Measurements from ENCODE around the gene ABCB7. TPM values are rescaled to one million over a fixed set of nuclear protein-coding genes. Genes with fewer than 3 reads are reported as not detected.

ABCB7 gene
- total RNA-seq, 1 experiment from 2014 or later = 19.1 TPM

GRCh38 chrX:75118296-75118695 is 37.8 kb downstream of the ABCB7 start:
- H3K27me3 Mint-ChIP-seq (ENCODE audit: unreplicated experiment) = no peaks in the 10 kb centered on the region
- intact Hi-C loops (cut with micrococcal nuclease; ENCODE audit: unreplicated experiment) = no loop called here
- H3K4me1 Mint-ChIP-seq (ENCODE audit: low read depth, unreplicated experiment) = no peaks in the 10 kb centered on the region
- no peak for TF ChIP-seq CTCF (IDR thresholded peaks at IDR 0.05; ENCODE audit: unreplicated experiment)
- H3K9me3 Mint-ChIP-seq (ENCODE audit: low read depth, unreplicated experiment) = peaks cover 3% of the 10 kb centered on the region
- no TSS peak for BruUV-seq (replicated peaks)
- no peak overlapping the region for H3K27ac Mint-ChIP-seq (ENCODE audit: unreplicated experiment)
- CTCF ChIA-PET = no interaction called here
- H3K36me3 Mint-ChIP-seq (ENCODE audit: insufficient read depth, unreplicated experiment) = no peaks in the 10 kb centered on the region
- DNase-seq = no peak
- H3K4me3 Mint-ChIP-seq (ENCODE audit: low read depth, unreplicated experiment) = no peak overlapping the region

- H3K4me3 Mint-ChIP-seq (ENCODE audit: low read depth, unreplicated experiment) = no peak overlapping the region
- no peak overlapping the region for H3K27ac Mint-ChIP-seq (ENCODE audit: unreplicated experiment)
- no peaks in the 10 kb centered on the region for H3K36me3 Mint-ChIP-seq (ENCODE audit: insufficient read depth, unreplicated experiment)
- no peaks in the 10 kb centered on the region for H3K4me1 Mint-ChIP-seq (ENCODE audit: low read depth, unreplicated experiment)
- no peaks in the 10 kb centered on the region for H3K9me3 Mint-ChIP-seq (ENCODE audit: low read depth, unreplicated experiment)
- no TSS peak for BruUV-seq (replicated peaks)
- no peak for TF ChIP-seq CTCF (IDR thresholded peaks at IDR 0.05; ENCODE audit: unreplicated experiment)
- DNase-seq = no peak
- CTCF ChIA-PET = no interaction called here
- intact Hi-C loops (cut with micrococcal nuclease; ENCODE audit: unreplicated experiment) = no loop called here
- H3K27me3 Mint-ChIP-seq (ENCODE audit: unreplicated experiment) = no peaks in the 10 kb centered on the region
These were observed 40.2 kb downstream of the ABCB7 start for GRCh38 chrX:75115707-75116413.

- Mint-ChIP-seq H3K27ac (ENCODE audit: unreplicated experiment) (no peak overlapping the region), H3K4me3 (ENCODE audit: low read depth, unreplicated experiment) (no peak overlapping the region), H3K9me3 (ENCODE audit: low read depth, unreplicated experiment) (no peaks in the 10 kb centered on the region), H3K4me1 (ENCODE audit: low read depth, unreplicated experiment) (no peaks in the 10 kb centered on the region), H3K27me3 (ENCODE audit: unreplicated experiment) (no peaks in the 10 kb centered on the region), H3K36me3 (ENCODE audit: insufficient read depth, unreplicated experiment) (no peaks in the 10 kb centered on the region)
- DNase-seq = no peak
- intact Hi-C loops (cut with micrococcal nuclease; ENCODE audit: unreplicated experiment) = no loop called here
- no peak for TF ChIP-seq CTCF (IDR thresholded peaks at IDR 0.05; ENCODE audit: unreplicated experiment)
- no TSS peak for BruUV-seq (replicated peaks)
- CTCF ChIA-PET = no interaction called here
These were observed 41.4 kb downstream of the ABCB7 start for GRCh38 chrX:75114638-75115037.

- no peak for DNase-seq
- no peak for TF ChIP-seq CTCF (IDR thresholded peaks at IDR 0.05; ENCODE audit: unreplicated experiment)
- no peaks in the 10 kb centered on the region for H3K36me3 Mint-ChIP-seq (ENCODE audit: insufficient read depth, unreplicated experiment)
- intact Hi-C loops (cut with micrococcal nuclease; ENCODE audit: unreplicated experiment) = no loop called here
- H3K4me1 Mint-ChIP-seq (ENCODE audit: low read depth, unreplicated experiment) = no peaks in the 10 kb centered on the region
- CTCF ChIA-PET = no interaction called here
- no peaks in the 10 kb centered on the region for H3K9me3 Mint-ChIP-seq (ENCODE audit: low read depth, unreplicated experiment)
- no peaks in the 10 kb centered on the region for H3K27me3 Mint-ChIP-seq (ENCODE audit: unreplicated experiment)
- H3K4me3 Mint-ChIP-seq (ENCODE audit: low read depth, unreplicated experiment) = no peak overlapping the region
- no peak overlapping the region for H3K27ac Mint-ChIP-seq (ENCODE audit: unreplicated experiment)
- no TSS peak for BruUV-seq (replicated peaks)
These were observed 42.4 kb downstream of the ABCB7 start for GRCh38 chrX:75113664-75114063.
